ENCODE measurements around the gene FGGY.

FGGY gene

DNA sequence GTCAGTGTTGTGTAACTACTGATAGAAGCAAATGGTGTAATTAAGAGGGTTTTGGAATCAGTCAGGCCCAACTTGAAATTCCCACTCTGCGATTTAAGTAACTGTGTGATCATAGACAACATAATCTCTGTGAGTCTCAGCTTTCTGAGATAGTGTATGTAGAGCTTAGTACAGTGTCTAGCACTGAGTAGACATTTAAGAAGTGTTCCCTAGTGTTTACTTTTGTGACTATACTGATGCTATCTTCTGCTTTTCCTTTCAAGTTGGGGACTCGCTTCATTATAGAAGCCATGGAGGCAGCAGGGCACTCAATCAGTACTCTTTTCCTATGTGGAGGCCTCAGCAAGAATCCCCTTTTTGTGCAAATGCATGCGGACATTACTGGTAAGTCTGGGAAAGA lies 370.1 kb downstream of the FGGY start:
- DNase-seq: no peak

DNA sequence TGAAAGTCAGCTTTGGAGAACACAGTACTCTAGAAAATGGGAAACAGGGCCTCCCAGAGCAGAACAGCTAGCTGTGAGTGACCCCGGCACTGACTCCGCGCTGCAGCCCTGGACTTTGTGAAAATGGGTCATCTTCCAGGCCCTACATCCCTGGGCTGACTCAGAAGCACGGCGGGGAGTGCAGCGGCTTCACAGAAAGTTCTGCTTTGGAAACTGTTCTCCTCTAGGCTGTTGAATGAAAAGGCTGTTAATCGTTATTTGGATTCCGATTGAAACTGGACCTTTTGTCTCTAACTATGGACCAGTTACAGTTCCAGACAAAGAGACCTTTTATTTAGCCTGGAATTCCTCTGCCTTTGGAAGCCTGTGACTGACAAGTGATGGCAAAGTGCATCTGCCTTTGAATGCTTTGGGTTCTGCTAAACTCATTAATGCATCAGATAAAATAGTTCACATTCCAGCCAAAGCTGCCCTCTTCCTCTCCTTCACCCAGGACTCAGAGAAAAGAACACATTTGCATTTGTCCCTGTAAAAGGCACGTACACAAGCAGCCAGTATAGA lies 372.9 kb downstream of the FGGY start:
- no peak for DNase-seq

DNA sequence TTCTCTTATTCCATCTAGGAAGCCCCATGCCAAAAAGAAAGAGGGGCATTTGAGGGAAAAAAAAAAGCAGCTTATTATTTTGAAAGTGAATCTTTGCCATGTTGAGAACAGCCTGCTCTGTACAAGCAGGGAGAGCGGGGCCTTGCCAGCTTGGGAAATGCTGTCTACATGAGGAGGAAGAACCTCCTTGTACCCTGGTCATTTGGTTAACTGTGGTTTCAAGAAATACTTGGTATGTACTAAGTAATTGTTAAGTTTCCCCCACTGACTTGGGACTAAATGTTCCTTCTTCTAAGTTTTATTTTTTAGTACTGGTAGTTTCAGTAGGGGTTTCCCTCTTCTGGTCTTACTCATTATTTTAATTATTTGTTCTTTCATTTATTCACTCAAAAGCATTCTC lies 373.8 kb downstream of the FGGY start:
- DNase-seq: no peak

DNA sequence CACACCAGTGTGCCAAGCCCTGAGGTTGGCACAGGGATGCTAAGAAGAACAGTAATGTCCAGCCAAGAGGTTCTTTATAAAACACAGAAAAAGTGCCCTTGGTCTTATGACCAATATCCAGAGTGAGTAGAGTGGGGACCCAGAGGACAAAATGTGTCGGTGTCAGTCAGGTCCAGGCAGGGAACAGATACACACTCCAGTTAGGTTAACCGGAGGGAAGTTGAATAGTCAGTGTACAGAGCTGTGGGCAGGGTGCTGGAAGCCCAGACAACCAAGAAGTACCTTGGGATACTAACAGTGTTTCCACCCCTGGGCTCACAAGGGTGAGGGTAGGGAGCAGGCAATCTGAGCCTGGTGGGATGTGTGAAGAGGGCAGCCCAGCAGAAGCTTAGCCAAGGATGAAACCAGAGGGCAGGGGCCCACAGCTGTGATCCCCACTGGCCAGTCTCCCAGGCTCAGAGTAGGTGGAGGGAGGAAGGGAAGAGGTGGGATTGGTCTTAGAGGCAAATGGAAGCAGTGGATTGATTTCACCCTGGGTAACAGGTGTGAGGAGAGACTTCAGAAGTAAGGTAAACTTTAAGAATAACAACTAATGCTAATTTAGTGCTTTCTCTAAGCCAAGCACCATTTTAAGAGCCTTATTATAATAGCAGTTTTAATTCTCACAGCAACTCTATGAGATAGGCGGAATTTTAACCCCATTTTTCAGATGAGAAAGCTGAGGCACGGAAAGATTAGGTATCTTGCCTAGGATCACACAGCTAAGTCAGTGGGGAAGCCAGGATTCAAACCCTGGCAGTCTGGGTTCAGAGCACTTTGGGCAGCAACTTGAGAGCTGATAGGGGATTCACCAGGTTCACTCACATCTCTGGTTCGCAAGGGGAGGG lies 374.4 kb downstream of the FGGY start:
- DNase-seq: no peak

DNA sequence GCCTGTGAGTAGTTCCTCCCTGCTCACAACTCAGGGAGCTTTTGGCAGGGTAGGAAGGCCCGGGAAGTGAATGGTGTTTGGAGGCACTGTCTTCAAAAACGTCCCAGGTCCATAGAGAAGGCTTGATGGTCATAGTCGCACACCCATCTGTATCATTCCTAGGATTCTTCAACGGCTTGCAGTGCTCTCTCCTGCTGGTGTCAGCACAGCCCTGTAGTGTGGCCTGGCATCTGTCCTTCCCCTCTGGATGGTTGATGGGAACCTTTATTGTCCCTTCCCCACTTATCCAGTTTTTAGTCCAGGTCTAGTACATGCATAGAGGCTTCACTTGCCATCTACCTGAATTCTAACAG lies 375.0 kb downstream of the FGGY start:
- DNase-seq: no peak

DNA sequence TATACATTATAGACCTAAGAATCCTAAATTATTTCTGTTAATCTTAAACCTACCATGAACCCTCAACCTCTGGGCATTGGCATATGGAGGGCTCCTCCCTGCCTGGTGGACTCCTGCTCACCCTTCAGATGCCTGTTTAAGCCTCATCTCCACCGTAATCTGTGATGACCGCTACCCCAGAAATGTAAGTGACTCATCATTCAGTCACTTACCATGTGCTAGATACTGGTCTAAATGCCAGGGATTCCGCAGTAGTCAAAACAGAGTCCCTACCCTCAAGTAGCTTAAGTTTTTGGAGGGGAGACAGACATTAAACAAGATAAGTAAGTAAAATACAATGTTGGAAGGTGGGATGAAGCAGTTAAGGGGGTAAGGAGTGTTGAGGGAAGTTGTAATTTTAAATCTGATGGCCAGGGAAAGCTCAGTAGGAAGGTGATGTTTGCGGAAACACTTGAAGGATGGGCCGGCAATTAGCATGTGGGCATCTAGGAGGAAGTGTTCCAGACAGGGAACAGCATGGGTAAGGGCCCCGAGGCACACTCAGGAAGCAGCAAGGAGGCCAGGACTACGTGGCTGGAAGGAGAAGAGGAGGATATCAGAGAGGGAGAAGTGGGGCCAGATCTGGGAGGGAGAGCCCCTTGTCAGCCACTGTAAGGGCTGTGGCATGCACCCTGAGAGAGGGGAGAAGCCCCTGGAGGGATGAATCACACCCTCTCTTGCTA lies 376.1 kb downstream of the FGGY start:
- no peak for DNase-seq

DNA sequence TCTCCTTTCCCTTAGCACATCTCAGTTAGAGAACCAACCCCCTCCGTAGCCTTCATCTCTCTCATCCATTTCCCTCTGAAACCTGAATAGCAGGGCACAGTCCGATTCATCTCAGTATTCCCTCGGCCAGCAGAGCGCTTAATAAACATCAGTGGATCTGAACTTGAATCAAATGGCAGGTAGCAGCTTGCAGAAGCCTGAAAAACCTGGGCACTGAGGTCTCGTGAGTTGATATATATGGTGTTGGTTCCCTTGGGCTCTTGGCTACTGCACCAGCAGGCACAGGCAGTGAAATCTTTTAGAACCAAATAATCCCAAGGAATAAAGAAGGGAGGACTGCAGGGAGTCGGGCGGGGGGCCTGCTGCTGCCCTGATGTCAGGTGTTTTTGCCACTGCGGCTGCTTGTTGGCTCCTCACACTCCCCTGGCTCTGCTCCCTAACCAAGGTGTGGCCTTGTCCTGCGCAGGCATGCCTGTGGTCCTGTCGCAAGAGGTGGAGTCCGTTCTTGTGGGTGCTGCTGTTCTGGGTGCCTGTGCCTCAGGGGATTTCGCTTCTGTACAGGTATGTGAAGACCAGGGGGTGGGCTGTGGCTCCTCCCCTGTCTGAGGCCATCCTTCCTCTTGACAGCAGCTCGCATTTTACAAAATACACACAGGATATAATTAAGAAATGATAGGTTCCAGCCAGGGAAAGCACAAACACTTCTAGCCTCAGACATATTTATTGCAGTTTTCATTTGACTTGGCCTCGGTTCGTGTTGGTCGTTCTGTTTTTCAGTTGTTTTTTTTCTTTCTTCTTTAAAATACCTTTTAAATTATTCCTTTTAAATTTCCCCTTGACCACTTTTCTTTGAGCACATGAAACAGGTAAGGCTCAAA lies 376.9 kb downstream of the FGGY start:
- DNase-seq: no peak

DNA sequence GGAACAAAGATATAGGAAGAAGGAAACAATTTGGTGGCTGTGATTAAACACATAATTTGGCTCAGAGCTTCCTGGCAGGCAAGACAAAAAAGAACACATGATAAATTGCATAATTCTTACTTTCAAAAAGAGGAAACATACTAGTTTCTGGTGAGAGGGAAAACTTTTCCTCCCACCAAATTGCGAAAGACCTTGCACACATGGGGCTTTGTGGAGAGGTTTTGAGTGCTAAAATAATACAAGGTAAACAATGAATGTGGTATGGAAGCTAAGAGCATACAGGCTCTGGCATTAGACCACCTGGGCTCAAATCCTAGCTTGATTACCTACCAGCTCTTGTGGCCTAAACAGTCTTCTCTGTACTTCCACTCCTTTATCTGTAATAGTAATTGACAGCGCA lies 377.7 kb downstream of the FGGY start:
- no peak for DNase-seq

DNA sequence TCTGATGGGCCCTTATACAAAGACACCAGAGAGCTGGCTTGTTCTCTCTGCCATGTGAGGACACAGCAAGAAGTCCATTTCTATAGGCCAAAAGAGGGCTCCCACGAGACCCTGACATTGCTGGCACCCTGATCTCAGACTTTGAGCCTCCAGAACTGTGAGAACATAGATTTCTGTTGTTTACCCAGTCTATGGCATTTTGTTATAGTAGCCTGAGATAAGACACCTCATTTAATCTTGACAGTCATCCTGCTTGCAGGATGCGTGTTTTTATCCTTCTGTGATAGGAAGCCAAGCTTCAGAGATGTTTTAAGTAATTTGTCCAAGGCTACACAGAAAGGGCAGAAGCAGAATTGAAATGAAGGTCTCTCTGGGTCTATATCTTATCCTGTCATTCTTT lies 379.0 kb downstream of the FGGY start:
- DNase-seq: no peak

DNA sequence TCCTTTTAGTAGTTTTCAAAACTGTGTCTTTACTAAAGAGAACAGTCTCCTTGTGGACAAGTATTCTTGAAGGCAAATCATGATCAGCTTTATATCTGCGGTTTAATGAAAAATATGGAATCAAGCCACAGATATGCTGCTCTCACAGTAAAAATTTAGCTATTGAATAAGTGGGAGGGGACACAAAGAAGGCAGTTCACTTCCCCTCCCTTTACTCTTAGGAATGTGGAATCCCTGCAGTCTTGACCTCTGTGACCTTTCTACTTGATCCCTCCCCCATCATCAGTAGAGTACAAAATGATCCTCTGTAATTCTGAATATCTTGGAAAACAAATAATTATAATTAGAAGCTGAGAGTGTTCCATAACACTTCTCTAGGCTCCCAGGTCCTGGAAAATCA lies 381.1 kb downstream of the FGGY start:
- DNase-seq: no peak

DNA sequence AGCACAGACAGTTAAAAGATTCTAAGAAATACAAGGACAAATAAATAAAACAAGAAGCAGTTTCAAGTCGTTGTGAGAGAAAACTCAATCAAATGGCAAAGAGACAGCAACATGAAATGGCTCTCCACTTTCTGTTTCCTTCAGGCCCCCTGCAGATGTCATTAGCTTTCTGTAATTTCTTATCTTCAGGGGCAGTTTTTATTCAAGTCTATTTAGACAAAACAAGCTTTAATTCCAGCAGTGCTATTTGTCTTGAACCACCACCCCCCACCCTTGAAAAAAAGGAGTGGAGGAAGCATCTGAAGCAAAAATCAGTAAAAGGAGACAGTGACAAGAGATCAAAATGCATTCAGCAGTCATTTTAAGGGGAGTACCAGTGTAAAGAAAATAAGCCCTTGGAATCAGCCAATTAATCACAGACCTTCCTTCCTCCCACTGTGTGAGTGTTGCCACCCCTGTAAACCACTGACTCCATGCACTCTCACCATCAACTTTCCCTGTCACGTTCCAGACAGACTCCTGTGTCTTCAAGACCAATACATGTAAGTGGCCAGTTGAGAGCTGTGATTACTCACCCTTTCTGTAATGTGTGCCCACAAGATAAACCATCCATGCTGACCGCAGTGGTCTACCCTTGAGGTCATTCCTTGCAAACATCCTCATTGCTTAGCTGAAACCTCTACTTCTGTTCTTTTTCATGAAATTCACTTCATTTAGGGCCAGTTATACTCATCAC lies 381.8 kb downstream of the FGGY start:
- no peak for DNase-seq

DNA sequence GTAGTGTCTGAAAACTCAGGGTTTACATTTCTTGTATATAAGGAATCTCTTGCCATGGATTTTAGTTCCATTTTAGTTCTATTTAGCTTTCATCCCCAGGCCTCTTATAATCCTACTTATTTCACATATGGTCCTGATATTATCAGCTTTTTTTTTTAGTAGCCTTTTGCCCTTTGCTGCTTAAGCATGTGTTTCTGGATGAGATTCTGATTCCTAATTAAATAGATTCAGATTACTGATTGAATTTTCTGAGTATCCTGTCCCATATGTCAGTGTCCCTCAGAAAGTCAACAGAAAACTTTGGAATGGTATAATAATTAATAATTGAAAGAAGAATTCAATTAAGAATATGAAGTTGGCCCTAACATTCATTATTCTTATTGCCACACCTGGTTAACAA lies 383.1 kb downstream of the FGGY start:
- no peak for DNase-seq

DNA sequence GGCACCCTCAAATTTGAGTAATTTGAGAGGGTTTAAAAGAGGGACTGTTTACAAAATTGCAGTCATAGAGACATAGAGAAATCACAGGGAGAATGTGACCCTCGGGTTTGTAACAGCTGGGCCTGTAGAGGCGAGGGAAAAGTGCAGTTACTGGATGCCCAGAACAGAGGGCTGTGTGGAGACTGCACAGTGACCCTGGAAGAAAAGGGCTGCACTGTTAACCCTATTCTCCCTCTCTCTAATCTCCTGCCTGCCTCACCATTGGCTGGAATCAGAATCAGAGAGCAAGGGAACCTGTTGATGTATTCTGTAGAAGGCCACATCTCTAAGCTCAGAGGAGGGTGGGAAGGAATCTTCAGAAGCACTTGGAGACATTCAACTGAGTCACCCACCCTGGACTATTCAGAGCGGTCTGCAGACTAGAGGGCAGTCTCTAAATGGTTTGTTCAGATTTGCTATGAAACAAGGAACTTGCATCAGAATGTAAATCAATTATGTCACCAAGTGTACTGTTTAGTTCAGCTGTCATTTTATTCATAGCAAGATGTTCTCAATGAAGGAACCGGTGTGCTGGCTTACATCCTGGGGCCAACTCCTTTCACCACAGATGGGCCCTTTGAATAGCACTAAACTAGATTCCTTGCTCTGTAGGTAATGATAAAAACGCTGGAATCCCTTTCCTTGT lies 385.6 kb downstream of the FGGY start:
- DNase-seq: no peak

DNA sequence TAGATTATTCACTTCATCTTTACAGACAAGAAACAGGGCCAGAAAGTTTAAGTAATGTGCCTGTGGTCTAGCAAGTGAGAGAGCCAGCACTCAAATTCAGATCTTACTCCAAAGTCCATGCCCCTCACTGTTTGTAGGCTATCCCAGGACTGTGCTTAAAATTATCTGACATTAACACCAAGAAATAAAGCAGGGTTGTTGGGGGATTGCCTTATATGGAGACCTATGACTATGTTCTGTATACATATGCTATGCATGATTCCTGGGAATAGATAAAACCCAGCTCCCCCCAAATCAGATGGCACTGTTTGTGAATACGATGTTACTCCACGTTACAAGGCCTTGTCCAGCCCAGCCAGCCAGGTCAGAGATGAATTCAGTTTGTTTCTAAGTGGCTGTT lies 386.3 kb downstream of the FGGY start:
- no peak for DNase-seq

DNA sequence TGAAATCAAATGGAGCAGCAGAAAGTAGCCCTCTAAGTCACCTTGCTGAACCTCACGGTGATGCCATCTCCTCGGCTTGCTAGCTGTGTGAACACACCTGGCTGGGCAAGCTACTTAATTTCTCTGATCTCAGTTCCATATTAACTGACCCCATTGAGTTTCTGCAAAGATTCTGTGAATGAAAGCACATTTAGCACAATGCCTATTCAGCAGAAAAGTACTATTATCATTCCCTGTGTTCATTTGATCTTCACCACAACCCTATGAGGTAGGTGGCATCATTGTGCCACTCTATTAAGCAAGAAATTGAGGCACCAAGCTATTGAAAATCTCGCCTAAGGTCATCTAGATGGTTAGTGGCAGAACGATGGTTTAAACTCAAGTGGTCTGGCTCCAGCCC lies 387.8 kb downstream of the FGGY start:
- DNase-seq: no peak

DNA sequence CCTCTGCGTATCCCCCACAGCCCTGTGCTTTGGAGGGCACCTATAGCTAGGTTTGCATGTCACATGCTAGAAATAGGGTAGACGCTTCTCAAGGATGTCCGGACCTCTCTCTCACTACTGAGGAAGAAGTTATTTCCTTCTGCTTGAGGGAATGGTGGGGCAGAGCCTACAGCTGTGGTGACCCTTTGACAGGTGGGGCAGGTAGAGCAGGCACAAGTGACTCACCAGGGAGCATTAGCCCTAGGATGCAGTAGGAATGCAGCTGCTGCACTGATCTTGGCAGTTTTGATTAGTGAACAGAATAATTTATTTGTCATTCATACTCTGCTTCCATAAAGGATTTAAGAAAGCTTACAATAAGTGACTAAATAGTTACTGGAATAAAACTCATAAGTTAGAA lies 388.2 kb downstream of the FGGY start:
- no peak for DNase-seq

DNA sequence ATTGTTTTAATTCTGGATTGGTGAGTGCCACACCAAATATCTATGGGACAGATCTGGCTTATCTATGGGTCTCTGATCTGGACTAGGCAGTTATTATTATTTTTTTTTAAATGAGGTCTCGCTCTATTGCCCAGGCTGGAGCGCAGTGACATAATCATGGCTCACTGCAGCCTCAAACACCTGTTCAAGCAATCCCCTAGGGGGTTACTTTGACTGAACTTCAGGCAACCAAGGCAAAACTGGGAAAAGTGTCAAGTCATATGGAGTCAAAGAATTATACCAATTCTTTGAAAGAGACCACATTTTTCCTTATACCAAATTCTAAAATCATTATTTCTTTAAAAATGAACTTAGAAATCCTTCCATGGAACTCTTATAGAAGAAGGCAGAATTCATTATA lies 388.8 kb downstream of the FGGY start:
- no peak for DNase-seq

DNA sequence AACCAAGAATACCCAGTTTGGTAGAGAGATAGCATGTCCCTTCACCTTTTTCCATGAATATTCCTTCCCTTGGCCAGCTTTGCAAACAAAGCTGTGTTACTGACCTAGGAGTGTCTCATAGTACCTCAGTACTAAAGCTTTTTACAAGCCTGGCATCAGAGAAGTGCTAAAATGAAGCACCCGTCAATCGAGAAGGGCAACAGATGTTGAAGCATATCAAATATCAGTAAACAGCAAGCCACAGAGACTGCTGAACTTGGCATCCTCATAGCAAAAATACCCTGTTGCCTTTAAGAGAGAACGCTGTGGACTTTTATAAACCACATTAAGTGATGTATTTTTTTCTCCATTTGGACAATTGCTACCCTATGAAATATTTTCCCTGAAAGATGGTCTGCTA lies 389.3 kb downstream of the FGGY start:
- DNase-seq: no peak

DNA sequence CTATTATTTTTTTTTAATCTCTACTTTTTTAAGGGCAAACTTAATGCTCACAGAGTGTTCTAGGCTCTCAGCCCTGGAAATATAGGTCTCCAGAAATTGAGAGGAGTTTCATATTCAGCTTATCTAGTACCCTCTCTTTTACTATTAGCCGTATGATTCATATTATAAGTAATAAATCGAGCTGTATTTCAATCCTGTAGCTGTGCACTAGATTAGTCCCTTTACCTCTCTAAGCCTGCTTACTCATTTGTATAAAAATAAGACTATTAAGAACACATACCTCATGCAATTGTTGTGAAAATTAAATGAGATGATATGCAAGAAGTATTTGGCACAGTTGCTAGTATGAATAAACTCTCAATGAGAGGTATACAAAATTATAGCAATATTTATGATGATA lies 389.7 kb downstream of the FGGY start:
- DNase-seq: no peak

DNA sequence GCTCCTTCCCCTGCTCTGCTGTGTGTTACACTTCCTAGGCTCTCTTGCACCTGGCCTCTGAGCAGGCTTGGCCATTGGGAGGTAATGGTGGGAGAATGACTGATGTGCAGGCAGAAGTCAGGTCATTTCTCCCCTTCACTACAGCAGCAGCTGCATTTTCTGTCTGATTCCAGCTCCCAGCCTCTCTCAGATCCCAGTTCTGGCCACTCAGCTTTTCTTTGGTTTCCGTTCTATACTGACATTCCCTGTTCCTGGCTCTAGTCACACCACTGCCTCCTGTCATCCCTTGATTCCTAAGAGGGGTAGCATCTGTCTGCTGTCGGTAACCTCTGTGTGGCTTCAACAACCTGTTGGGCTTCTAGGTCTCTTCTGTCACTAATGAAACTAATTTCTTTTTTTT lies 390.2 kb downstream of the FGGY start:
- DNase-seq: no peak

DNA sequence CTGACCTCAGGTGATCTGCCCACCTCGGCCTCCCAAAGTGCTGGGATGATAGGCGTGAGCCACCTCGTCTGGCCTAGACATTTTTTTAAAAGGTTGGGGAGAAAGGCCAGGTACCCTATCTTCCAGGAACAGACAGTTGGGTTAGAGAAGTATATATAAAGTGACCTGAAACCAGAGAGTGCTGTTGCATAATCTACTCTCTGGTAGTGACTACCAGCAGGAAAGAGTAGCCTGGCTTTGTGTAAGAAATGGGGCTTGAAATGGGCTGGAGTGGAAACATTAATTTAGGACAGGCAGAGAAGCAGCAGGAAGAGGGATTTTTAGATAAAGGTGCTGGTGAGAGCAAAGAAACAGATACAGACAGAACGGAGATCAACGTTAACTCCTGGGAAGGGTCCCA lies 392.1 kb downstream of the FGGY start:
- no peak for DNase-seq

DNA sequence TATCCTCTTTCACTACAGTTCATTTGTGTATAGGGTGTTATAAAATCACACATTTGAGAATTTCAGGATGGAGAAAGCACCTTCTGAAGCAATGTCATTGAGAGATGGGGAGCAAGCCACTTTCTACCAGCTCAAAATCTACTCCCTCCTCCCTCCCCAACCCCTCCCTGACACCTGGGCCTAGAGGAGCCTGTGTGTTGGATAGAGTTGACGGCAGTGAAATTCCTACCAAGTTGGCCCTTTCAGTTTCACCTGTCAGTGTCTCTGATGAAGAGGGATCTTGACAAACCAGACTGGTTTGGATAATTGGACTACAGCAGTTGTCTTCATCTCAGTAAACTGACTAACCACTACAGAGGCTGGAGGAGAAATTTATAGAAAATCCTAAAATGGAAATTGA lies 392.8 kb downstream of the FGGY start:
- no peak for DNase-seq

Data from CD4-positive, alpha-beta T cell treated with Interleukin-6 for 4 hours (primary cell).